ENCODE measurements around the gene S100A12.

DNA sequence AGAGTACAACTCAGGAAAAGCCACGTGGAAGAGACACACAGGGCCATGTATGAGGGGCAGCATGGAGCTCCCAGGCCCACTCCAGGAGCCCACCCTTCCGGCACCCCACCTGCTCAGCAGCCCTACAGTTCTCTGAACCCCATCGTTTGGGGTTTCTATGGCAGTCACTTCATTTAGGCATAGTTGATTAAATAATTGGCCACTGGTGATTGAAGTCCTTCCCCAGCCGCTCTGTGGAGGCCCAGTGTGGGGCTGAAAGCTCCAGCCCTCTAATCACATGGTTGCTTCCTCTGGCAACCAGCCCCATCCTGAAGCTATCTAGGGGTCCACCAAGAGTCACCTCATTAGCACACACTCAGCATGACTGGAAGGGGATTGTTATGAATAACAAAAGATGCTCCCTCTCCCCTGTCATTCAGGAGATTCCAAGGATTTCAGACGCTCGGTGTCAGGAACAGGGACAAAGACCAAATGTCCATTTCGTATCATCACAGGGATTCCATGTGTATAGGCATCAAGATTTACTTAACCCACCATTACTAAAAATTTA, 28.7 kb upstream of the S100A12 start:
- TF ChIP-seq CTCF (conservative IDR thresholded peaks at IDR 0.05; ENCODE audit: low read length) (no peak), EZH2phosphoT487 (IDR thresholded peaks at IDR 0.05; ENCODE audit: borderline replicate concordance, low read depth, low read length) (no peak)

Measured in OCI-LY7 (cell line).